Renal cortex interstitium (tissue), 15 donors: ENCODE measurements around the gene FBXL15. TPM values are rescaled to one million over a fixed set of nuclear protein-coding genes. Genes with fewer than 3 reads are reported as not detected.

Experiments
- DNase-seq, 11 donors: peaks; one replicate each; pipeline ENCODE4 v3.0.0-alpha.2; 2013; ENCODE audit warnings: low read depth in 9 of 11, low spot score in 4 of 11; ENCODE audit errors: extremely low read depth in 1 of 11
- long read RNA-seq, 16 experiments: transcript quantifications; one replicate each; lab custom pipeline, GENCODE V29; 2026
- polyA plus RNA-seq, 3 donors: library from polyadenylated mRNA; unstranded; fragments of 120-200 nt; gene quantifications; one replicate each; pipeline ENCODE4 v1.2.1, GENCODE V29; 2013; ENCODE audit not compliant: insufficient read length in 3 of 3

FBXL15 gene
- polyA plus RNA-seq, result 10 to 100 TPM in 2 of 3 donors, 1 to 10 TPM in 1; 4.9 to 12.5 (median 12.0) TPM
- long read RNA-seq, donor 1, partial matches to known transcripts, result 7 of 12 reads
- long read RNA-seq, donor 1, other reads (novel, unspliced or antisense), result 0 of 12 reads
- long read RNA-seq, donor 2, partial matches to known transcripts, result 13 of 16 reads
- long read RNA-seq, donor 2, other reads (novel, unspliced or antisense), result 0 of 16 reads
- long read RNA-seq, donor 3, transcript FBXL15-201 (4 exons, 2,362 nt), result major isoform, 8 of 28 reads
- long read RNA-seq, donor 3, partial matches to known transcripts, result 20 of 28 reads
- long read RNA-seq, donor 3, other reads (novel, unspliced or antisense), result 0 of 28 reads
- long read RNA-seq, donor 4, transcript FBXL15-201 (4 exons, 2,362 nt), result major isoform, 6 of 24 reads
- long read RNA-seq, donor 4, partial matches to known transcripts, result 18 of 24 reads
- long read RNA-seq, donor 4, other reads (novel, unspliced or antisense), result 0 of 24 reads
- long read RNA-seq, donor 5, result 0 reads
- long read RNA-seq, donor 6, partial matches to known transcripts, result 17 of 21 reads
- long read RNA-seq, donor 6, other reads (novel, unspliced or antisense), result 0 of 21 reads
- long read RNA-seq, donor 7, partial matches to known transcripts, result 75 of 195 reads
- long read RNA-seq, donor 7, other reads (novel, unspliced or antisense), result 116 of 195 reads
- long read RNA-seq, donor 8, transcript FBXL15-201 (4 exons, 2,362 nt), result major isoform, 5 of 38 reads
- long read RNA-seq, donor 8, partial matches to known transcripts, result 33 of 38 reads
- long read RNA-seq, donor 8, other reads (novel, unspliced or antisense), result 0 of 38 reads
- long read RNA-seq, donor 9, partial matches to known transcripts, result 18 of 18 reads
- long read RNA-seq, donor 9, other reads (novel, unspliced or antisense), result 0 of 18 reads
- long read RNA-seq, donor 10, transcript FBXL15-201 (4 exons, 2,362 nt), result major isoform, 6 of 22 reads
- long read RNA-seq, donor 10, partial matches to known transcripts, result 16 of 22 reads
- long read RNA-seq, donor 10, other reads (novel, unspliced or antisense), result 0 of 22 reads
- long read RNA-seq, donor 11, partial matches to known transcripts, result 6 of 9 reads
- long read RNA-seq, donor 11, other reads (novel, unspliced or antisense), result 0 of 9 reads
- long read RNA-seq, donor 12, partial matches to known transcripts, result 10 of 13 reads
- long read RNA-seq, donor 12, other reads (novel, unspliced or antisense), result 0 of 13 reads
- long read RNA-seq, donor 13, result 0 reads
- long read RNA-seq, donor 14, partial matches to known transcripts, result 17 of 17 reads
- long read RNA-seq, donor 14, other reads (novel, unspliced or antisense), result 0 of 17 reads
- long read RNA-seq, donor 15, partial matches to known transcripts, result 7 of 9 reads
- long read RNA-seq, donor 15, other reads (novel, unspliced or antisense), result 0 of 9 reads
- long read RNA-seq, donor 16, transcript FBXL15-201 (4 exons, 2,362 nt), result major isoform, 11 of 54 reads
- long read RNA-seq, donor 16, partial matches to known transcripts, result 43 of 54 reads
- long read RNA-seq, donor 16, other reads (novel, unspliced or antisense), result 0 of 54 reads

- DNase-seq, result peak; percentile 94 to 99 (median 97)
Observed at GRCh38 chr10:102420714-102421506, at the start of gene FBXL15. FBXL15 (plus strand) TSS chr10:102420836; CDS start chr10:102421130, 294 bp downstream.

- DNase-seq, result no peak
Observed at GRCh38 chr10:102371295-102371694, 49.3 kb upstream of the FBXL15 start.

GRCh38 chr10:102375250-102375649 is 45.4 kb upstream of the FBXL15 start:
- DNase-seq, result no peak

- DNase-seq, result no peak
Observed at GRCh38 chr10:102375867-102376266, 44.8 kb upstream of the FBXL15 start.

GRCh38 chr10:102376901-102377300 is 43.7 kb upstream of the FBXL15 start:
- no peak for DNase-seq

- no peak for DNase-seq
Observed at GRCh38 chr10:102379383-102379782, 41.3 kb upstream of the FBXL15 start.

- DNase-seq, result no peak
Observed at GRCh38 chr10:102381983-102382382, 38.7 kb upstream of the FBXL15 start.

GRCh38 chr10:102382871-102383270 is 37.8 kb upstream of the FBXL15 start:
- DNase-seq, result no peak

GRCh38 chr10:102384053-102384452 is 36.6 kb upstream of the FBXL15 start:
- DNase-seq, result no peak

- DNase-seq, result no peak
Observed at GRCh38 chr10:102384606-102385429, 35.8 kb upstream of the FBXL15 start.

GRCh38 chr10:102389894-102390293 is 30.7 kb upstream of the FBXL15 start:
- no peak for DNase-seq

GRCh38 chr10:102392306-102392705 is 28.3 kb upstream of the FBXL15 start:
- no peak for DNase-seq

- DNase-seq, result peak in 1 of 11 donors; percentile 19
Observed at GRCh38 chr10:102393411-102394078, 27.1 kb upstream of the FBXL15 start.

- peak in 9 of 11 donors; percentile 78 to 90 (median 84) for DNase-seq
Observed at GRCh38 chr10:102394079-102394800, 26.4 kb upstream of the FBXL15 start.

- no peak for DNase-seq
Observed at GRCh38 chr10:102394801-102395399, 25.7 kb upstream of the FBXL15 start.
